Midbrain (tissue), 1 donor: ENCODE measurements around the gene PPFIA2.
A peak's percentile ranks its signal among the peaks of the same experiment; 100 is the strongest.
"Not testable (repeated sequence)": the region's sequence is repeated elsewhere in the genome, so short reads cannot be mapped to it uniquely, and the experiment has no call there.

Experiments used
- DNase-seq: peaks from one replicate; lab custom pipeline; 2025; lab: John Stamatoyannopoulos, UW

Gene PPFIA2

GRCh38 chr12:81668475-81668874 is 90.7 kb downstream of the PPFIA2 start:
- DNase-seq, result peak; percentile 13

DNA sequence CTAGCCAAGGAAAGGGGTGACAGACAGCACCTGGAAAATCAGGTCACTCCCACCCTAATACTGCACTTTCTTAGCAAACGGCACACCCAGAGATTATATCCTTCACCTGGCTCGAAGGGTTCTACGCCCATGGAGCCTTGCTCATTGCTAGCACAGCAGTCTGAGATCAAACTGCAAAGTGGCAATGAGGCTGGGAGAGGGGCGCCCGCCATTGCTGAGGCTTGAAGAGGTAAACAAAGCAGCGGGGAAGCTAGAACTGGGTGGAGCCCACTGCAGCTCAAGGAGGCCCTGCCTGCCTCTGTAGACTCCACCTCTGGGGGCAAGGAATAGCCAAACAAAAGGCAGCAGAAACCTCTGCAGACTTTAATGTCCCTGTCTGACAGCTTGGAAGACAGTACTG is 99.8 kb downstream of the PPFIA2 start:
- not testable (repeated sequence) for DNase-seq

- DNase-seq, result peak; percentile 71
These were observed 114.6 kb downstream of the PPFIA2 start for GRCh38 chr12:81644503-81644902.

- DNase-seq, result no peak
These were observed 120.0 kb downstream of the PPFIA2 start for GRCh38 chr12:81639196-81639595.

- DNase-seq, result no peak
These were observed 126.0 kb downstream of the PPFIA2 start for GRCh38 chr12:81633127-81633526.

- DNase-seq, result peak; percentile 80
These were observed 131.6 kb downstream of the PPFIA2 start for GRCh38 chr12:81627336-81628189.

GRCh38 chr12:81626406-81626805 is 132.7 kb downstream of the PPFIA2 start:
- no peak for DNase-seq

GRCh38 chr12:81617915-81618314 is 141.2 kb downstream of the PPFIA2 start:
- no peak for DNase-seq

DNA sequence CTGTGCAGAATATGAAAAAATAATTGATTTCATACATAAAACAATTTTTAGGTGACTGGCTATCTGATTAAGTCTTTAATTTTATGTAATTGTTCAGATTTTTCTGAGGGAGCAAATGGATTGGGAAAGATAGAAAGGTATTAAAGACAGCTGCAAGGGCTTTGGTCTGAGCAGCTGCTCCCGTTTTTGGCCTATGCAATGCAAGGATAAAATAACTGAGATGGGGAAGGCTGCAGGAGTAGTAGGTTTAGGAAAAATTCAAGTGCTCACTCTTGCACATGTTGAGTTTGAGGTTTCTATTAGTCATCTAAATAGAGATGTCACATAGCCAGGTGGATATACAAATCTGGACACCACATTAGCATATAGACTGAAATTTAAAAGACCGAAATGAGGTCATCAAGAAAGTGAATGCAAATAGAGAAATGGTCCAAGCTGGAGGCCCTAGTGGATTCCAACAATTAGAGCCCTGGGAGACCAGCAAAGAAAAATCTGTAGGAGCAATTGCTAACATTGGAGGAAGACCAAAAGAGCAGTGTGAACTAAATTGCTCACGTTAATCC is 144.0 kb downstream of the PPFIA2 start:
- DNase-seq, result no peak

- DNase-seq, result no peak
These were observed 147.9 kb downstream of the PPFIA2 start for GRCh38 chr12:81610955-81611889.

GRCh38 chr12:81597928-81598604 is 161.1 kb downstream of the PPFIA2 start:
- DNase-seq, result peak; percentile 19

DNA sequence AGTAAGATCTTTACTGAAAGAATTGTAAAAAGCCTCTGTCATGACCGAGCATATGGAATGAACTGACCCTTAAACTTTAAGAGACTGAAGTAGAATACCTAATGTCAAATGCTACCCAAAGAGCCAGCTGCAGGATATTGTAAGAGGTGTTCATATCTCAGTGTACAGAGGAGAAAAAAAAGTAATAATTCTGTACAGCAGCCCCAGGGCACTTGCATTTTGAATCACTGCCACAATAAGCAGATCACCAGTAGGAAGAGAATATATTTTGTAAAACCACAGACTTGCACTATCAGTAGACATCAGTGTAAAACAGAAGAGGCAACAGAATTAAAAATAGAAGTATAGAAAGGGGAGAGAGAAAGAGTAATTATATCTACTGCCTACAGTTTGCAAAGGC is 162.6 kb downstream of the PPFIA2 start:
- DNase-seq, result no peak

GRCh38 chr12:81591256-81591655 is 167.9 kb downstream of the PPFIA2 start:
- no peak for DNase-seq

- DNase-seq, result not testable (repeated sequence)
These were observed 168.4 kb downstream of the PPFIA2 start for GRCh38 chr12:81590703-81591102.

DNA sequence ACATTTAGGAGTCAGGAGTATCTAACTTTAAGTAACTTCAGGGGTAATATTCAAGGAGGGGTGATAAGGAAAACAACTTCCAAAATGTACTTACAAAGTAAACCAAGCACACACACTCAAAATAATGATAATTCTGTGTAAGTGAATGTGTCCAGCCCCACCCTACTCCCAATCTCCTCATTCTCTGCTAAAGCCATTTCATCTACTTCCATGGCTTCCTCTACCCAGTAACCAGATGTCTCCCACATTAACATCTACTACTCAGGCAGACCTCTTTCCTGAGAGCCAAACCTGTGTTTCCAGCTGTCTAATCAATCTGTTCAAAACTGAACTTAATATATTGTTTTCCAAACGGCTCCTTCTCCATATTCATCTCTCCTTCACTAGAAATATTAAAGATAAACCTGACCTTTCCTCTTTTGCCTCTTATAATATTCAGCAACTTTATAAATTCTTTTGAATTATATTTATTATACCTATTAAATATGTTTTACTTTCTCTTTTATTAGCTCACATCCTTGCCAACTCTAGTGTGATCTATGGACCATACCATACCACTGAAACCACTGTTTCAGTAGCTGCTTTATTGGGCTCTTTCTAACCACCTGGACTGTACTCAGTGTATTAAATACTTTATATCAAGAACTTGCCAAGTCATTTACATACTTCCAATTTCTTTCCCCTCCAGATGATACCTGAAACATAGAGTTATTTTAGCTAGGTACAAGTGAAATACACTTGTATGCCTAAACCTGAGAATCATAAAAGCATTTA is 170.7 kb downstream of the PPFIA2 start:
- DNase-seq, result no peak

DNA sequence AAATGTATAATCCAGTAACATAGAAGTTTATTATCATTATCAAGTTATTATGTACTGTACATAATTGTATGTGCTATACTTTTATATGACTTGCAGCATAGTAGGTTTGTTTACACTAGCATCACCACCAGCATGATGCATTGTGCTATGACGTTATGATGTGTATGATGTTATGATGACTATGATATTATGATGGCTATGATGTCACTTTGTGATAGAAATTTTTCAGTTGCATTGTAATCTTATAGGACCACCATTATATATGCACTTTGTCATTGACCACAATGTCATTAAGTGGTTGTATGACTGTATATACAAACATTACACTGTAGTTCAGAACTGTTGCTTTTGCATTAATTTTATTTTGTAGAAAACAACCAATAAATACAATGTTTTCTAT is 173.4 kb downstream of the PPFIA2 start:
- DNase-seq, result no peak

DNA sequence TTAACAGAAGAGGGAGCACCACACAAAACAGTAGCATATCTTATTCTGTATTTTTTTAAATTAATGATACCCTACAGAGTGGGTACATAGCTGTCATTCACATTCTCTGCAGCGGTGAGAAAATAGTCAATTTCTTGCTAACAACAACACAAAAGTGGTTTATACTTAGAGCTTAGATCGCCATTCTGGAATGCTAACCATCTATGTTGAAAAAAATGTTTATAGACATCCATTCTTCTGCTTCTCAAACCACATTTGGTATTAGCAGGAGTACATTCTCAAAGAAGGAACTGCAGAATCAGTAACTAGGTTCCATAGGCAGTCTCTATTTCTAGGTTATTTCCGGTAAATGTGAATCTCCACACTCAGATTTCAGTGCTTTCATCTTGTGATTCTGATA is 185.9 kb downstream of the PPFIA2 start:
- DNase-seq, result no peak

DNA sequence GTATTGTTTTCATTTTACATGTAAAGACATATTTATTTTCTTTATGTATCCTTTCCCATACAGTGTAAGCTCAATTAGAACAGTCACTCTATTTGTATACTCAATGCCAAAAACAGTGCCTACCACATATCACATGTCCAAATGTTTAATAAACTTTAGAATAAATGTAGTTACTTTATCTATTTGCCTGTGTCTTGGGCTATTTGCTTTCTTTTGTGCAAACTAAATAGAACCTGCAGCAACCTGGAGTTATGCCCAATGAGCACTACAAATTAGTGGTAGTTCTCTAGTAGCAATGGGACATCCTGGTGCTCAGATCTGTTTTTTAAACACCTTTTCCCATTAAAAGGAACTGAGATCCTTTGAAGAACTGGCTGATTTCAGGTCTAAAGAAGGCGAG is 186.7 kb downstream of the PPFIA2 start:
- DNase-seq, result no peak

GRCh38 chr12:81570234-81570633 is 188.9 kb downstream of the PPFIA2 start:
- no peak for DNase-seq

- no peak for DNase-seq
These were observed 194.9 kb downstream of the PPFIA2 start for GRCh38 chr12:81564237-81564636.

- no peak for DNase-seq
These were observed 201.1 kb downstream of the PPFIA2 start for GRCh38 chr12:81558031-81558430.
